ENCODE measurements around the gene CACNA1C. TPM values are rescaled to one million over a fixed set of nuclear protein-coding genes. Genes with fewer than 3 reads are reported as not detected.

Gene CACNA1C
- total RNA-seq, 1 experiment from 2014 or later, result 1.1 TPM

DNA sequence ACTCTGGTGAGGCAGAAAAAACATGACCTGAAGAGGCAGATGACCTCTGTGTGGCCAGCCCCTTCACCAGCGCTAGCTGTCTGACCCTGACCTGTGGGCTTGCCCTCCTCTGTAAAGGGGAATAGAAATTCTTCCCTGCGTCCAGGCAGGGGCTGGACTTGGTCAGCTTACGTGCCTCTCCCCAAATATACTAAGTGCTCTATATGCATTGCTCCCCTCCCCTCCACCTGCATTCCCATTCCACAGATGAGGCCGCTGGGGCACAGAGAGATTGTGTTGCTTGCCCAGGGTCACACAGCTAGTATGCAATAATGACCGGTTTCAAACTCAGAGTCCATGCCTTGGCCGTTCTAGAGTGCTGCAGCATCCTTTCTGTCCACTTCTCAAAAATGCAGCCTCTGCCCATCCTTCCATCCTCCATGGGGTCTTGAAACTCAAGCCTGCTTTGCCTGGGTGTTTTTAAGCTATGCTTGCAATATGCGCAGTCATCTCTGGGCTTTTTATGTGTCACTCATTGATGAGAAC, 303.9 kb downstream of the CACNA1C start:
- no peaks in the 10 kb centered on the region for H3K27me3 ChIP-seq (ENCODE audit: insufficient read depth, low read length)
- H2BK20ac ChIP-seq (ENCODE audit: low read depth, low read length, poor library complexity, severe bottlenecking), result no peak overlapping the region
- no peaks in the 10 kb centered on the region for H4K20me1 ChIP-seq (ENCODE audit: control insufficient read depth, insufficient read depth, insufficient read length)
- H3K79me1 ChIP-seq (ENCODE audit: insufficient read depth, low read depth, low read length, poor library complexity, severe bottlenecking), result no peaks in the 10 kb centered on the region
- H3K27me3 Mint-ChIP-seq (ENCODE audit: low read depth), result peaks cover 6% of the 10 kb centered on the region
- H3K9me3 ChIP-seq (ENCODE audit: control insufficient read depth, low read depth, low read length), result no peaks in the 10 kb centered on the region
- no peak overlapping the region for H4K91ac ChIP-seq (ENCODE audit: insufficient read length, low read depth, low read length)
- DNase-seq, result no peak
- H2AK5ac ChIP-seq (ENCODE audit: insufficient read length, low read length), result no peak overlapping the region
- no peak overlapping the region for H2BK12ac ChIP-seq (ENCODE audit: insufficient read length, low read depth, low read length)
- peaks cover 11 to 16% of the 10 kb centered on the region in 2 experiments for H3K4me1 Mint-ChIP-seq
- no peak overlapping the region for H2BK120ac ChIP-seq (ENCODE audit: low read depth, low read length, poor library complexity, severe bottlenecking)
- no peaks in the 10 kb centered on the region for H3K36me3 Mint-ChIP-seq (ENCODE audit: insufficient read depth in 1 of 3, low read depth in 3 of 3)
- TF ChIP-seq, protein P1, sequence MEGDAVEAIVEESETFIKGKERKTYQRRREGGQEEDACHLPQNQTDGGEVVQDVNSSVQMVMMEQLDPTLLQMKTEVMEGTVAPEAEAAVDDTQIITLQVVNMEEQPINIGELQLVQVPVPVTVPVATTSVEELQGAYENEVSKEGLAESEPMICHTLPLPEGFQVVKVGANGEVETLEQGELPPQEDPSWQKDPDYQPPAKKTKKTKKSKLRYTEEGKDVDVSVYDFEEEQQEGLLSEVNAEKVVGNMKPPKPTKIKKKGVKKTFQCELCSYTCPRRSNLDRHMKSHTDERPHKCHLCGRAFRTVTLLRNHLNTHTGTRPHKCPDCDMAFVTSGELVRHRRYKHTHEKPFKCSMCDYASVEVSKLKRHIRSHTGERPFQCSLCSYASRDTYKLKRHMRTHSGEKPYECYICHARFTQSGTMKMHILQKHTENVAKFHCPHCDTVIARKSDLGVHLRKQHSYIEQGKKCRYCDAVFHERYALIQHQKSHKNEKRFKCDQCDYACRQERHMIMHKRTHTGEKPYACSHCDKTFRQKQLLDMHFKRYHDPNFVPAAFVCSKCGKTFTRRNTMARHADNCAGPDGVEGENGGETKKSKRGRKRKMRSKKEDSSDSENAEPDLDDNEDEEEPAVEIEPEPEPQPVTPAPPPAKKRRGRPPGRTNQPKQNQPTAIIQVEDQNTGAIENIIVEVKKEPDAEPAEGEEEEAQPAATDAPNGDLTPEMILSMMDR (conservative IDR thresholded peaks at IDR 0.05), result no peak
- no peaks in the 10 kb centered on the region for H3K4me1 ChIP-seq (ENCODE audit: insufficient read depth, low read length)
- no peak overlapping the region for H3K23ac ChIP-seq (ENCODE audit: insufficient read length, low read depth, low read length)
- H2BK5ac ChIP-seq (ENCODE audit: insufficient read length, low read length), result no peak overlapping the region
- H3K14ac ChIP-seq (ENCODE audit: insufficient read depth, low read length), result no peak overlapping the region
- H2AFZ ChIP-seq (ENCODE audit: low read length), result no peak overlapping the region
- no peak overlapping the region for H3K4me3 Mint-ChIP-seq
- no peak overlapping the region for H4K5ac ChIP-seq (ENCODE audit: insufficient read length, low read depth, low read length)
- no peak overlapping the region for H3T11ph ChIP-seq (ENCODE audit: low read length)
- H3K18ac ChIP-seq (ENCODE audit: insufficient read length, low read depth, low read length), result no peak overlapping the region
- H2BK15ac ChIP-seq (ENCODE audit: low read depth, low read length), result no peak overlapping the region
- no peak overlapping the region for H4K8ac ChIP-seq (replicated peaks; ENCODE audit: insufficient read length, low read depth, low read length)
- no peaks in the 10 kb centered on the region; the same call in 1 of the 2 replicates for H3K79me2 ChIP-seq (ENCODE audit: insufficient read depth, low read length)
- no peak overlapping the region for H3K4ac ChIP-seq (ENCODE audit: low read depth, low read length)
- no peak overlapping the region for H3K27ac ChIP-seq (ENCODE audit: insufficient read length, low read depth, low read length)
- no peak overlapping the region for H3K9ac ChIP-seq (ENCODE audit: extremely low read depth, insufficient read length, low read length)
- H3K9me3 Mint-ChIP-seq, result no peaks in the 10 kb centered on the region
- WGBS (ENCODE audit: extremely low coverage, insufficient read length, low lambda C conversion rate), result no CpG with 5 or more reads among the region's 7 CpGs
- no peak overlapping the region for H3K27ac Mint-ChIP-seq
- H3K56ac ChIP-seq (ENCODE audit: insufficient read length, low read depth, low read length), result no peak overlapping the region
- H3K23me2 ChIP-seq (ENCODE audit: insufficient read length, low read depth, low read length, poor library complexity, severe bottlenecking), result no peaks in the 10 kb centered on the region
- H3K4me2 ChIP-seq (ENCODE audit: insufficient read depth, insufficient read length, low read length), result no peak overlapping the region

Data from H9 (cell line).